ENCODE measurements around the gene CABP7. TPM values are rescaled to one million over a fixed set of nuclear protein-coding genes. Genes with fewer than 3 reads are reported as not detected.
A peak's percentile ranks its signal among the peaks of the same experiment; 100 is the strongest.

CABP7 gene
- total RNA-seq, 1 experiment from 2014 or later: not detected

DNA sequence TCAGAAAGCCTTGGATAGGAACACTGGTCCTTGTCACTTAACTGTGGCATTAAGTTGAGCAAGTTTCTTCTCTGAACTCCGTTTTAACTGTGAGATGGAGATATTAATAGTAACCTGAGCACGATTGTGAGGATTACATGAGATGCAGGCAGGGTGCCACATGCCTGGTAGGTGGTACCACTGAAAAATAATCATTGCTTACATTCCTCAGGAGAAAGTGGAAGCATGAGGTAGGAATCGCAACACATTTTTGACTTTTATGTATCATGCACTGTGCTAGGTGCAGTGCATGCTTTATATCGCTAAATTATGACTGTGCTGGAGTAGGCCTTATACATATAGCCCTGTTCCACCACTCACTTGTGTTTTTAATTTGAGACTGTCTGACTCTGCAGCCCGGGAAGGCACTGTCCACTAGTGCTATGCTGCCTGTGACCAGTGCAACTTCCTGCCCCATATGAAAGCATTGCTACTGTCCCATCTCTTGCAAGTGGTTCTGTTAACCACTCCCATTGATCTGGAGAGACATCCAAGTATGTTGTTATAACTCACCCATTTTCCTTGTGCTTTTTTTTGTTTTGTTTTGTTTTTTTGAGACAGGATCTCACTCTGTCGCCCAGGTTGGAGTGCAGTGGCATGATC, 48.4 kb downstream of the CABP7 start:
- H3K9me3 Mint-ChIP-seq (ENCODE audit: low read depth, unreplicated experiment): no peaks in the 10 kb centered on the region
- intact Hi-C loops (cut with micrococcal nuclease; ENCODE audit: unreplicated experiment): loop anchor here (5.0 kb wide), 1 partner anchor 66 kb away; no protein-coding TSS in a partner anchor
- no peaks in the 10 kb centered on the region for H3K27me3 Mint-ChIP-seq (ENCODE audit: unreplicated experiment)
- no peak for DNase-seq
- CTCF ChIA-PET: no interaction called here
- H3K4me1 Mint-ChIP-seq (ENCODE audit: low read depth, unreplicated experiment): peaks cover 46% of the 10 kb centered on the region
- BruUV-seq (replicated peaks): no TSS peak
- peaks cover 52% of the 10 kb centered on the region for H3K36me3 Mint-ChIP-seq (ENCODE audit: insufficient read depth, unreplicated experiment)
- H3K27ac Mint-ChIP-seq (ENCODE audit: unreplicated experiment): peak overlapping the region; percentile 94
- H3K4me3 Mint-ChIP-seq (ENCODE audit: low read depth, unreplicated experiment): peak overlapping the region; percentile 98
- TF ChIP-seq, protein P1, sequence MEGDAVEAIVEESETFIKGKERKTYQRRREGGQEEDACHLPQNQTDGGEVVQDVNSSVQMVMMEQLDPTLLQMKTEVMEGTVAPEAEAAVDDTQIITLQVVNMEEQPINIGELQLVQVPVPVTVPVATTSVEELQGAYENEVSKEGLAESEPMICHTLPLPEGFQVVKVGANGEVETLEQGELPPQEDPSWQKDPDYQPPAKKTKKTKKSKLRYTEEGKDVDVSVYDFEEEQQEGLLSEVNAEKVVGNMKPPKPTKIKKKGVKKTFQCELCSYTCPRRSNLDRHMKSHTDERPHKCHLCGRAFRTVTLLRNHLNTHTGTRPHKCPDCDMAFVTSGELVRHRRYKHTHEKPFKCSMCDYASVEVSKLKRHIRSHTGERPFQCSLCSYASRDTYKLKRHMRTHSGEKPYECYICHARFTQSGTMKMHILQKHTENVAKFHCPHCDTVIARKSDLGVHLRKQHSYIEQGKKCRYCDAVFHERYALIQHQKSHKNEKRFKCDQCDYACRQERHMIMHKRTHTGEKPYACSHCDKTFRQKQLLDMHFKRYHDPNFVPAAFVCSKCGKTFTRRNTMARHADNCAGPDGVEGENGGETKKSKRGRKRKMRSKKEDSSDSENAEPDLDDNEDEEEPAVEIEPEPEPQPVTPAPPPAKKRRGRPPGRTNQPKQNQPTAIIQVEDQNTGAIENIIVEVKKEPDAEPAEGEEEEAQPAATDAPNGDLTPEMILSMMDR (IDR thresholded peaks at IDR 0.05; ENCODE audit: unreplicated experiment): no peak

DNA sequence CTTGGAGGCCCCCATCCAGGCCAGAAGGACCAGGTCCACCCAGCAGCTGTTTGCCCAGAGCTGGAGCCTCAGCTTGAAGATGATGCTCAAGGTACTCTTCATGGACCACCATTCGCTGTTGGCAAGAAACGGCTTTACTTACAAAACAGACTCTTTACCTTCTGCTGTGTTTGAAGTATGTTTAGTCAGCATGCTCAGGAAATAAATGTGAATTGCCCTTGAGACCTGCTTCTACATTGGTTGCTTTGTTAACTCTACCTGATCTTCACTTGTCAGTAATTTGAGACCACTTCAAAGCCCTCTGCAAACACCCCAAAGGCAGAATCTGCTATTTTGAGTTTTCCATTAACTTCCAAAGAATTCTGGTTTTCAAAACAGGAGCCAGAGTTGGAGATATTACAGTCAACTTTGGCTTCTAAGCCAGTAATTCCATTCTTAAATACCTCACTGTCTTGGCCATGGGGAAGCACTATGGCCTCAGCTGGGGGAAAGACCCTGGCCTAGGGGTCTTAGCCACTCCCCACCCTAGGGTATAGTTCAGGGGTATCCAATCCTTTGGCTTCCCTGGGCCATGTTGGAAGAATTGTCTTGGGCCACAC, 50.0 kb downstream of the CABP7 start:
- no peak for DNase-seq
- TF ChIP-seq, protein P1 (IDR thresholded peaks at IDR 0.05; ENCODE audit: unreplicated experiment): no peak
- peaks cover 57% of the 10 kb centered on the region for H3K36me3 Mint-ChIP-seq (ENCODE audit: insufficient read depth, unreplicated experiment)
- intact Hi-C loops (cut with micrococcal nuclease; ENCODE audit: unreplicated experiment): loop anchor here (5.0 kb wide), 2 partner anchors 68 to 317 kb away; no protein-coding TSS in a partner anchor
- H3K4me1 Mint-ChIP-seq (ENCODE audit: low read depth, unreplicated experiment): peaks cover 50% of the 10 kb centered on the region
- no TSS peak for BruUV-seq (replicated peaks)
- CTCF ChIA-PET: interaction anchor here (0.6 kb wide), 1 partner anchor 1076 kb away, joined by 11 read pairs; no protein-coding TSS in a partner anchor
- no peak overlapping the region for H3K27ac Mint-ChIP-seq (ENCODE audit: unreplicated experiment)
- H3K27me3 Mint-ChIP-seq (ENCODE audit: unreplicated experiment): no peaks in the 10 kb centered on the region
- H3K9me3 Mint-ChIP-seq (ENCODE audit: low read depth, unreplicated experiment): no peaks in the 10 kb centered on the region
- no peak overlapping the region for H3K4me3 Mint-ChIP-seq (ENCODE audit: low read depth, unreplicated experiment)

DNA sequence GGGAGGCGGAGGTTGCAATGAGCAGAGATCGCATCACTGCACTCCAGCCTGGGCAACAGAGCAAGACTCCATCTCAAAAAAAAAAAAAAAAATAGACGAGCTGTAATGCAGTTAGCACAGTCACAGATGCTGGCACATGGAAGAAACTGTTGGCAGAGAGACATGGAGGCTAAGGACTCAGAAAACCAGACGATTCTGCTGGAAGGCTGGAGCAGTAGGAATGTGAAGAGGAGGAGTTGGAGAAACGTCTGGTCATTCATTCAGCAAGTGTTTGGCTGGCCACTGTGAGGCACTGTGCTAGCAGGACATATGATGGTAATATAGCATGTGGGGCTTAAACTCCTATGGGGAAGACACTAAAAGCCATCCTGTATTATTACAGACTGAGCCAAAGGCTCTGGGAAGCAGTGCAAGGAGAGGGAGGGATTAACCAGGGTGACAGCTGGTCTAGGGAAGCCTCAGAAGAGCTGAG, 52.4 kb downstream of the CABP7 start:
- Mint-ChIP-seq H3K27me3 (ENCODE audit: unreplicated experiment) (no peaks in the 10 kb centered on the region), H3K4me3 (ENCODE audit: low read depth, unreplicated experiment) (no peak overlapping the region), H3K27ac (ENCODE audit: unreplicated experiment) (peak overlapping the region; percentile 78), H3K4me1 (ENCODE audit: low read depth, unreplicated experiment) (peaks cover 33% of the 10 kb centered on the region), H3K36me3 (ENCODE audit: insufficient read depth, unreplicated experiment) (peaks cover 47% of the 10 kb centered on the region), H3K9me3 (ENCODE audit: low read depth, unreplicated experiment) (no peaks in the 10 kb centered on the region)
- TF ChIP-seq, protein P1 (IDR thresholded peaks at IDR 0.05; ENCODE audit: unreplicated experiment): no peak
- CTCF ChIA-PET: interaction anchor here (0.7 to 1.0 kb wide), 3 partner anchors 10 to 504 kb away, joined by 3 to 4 read pairs (median 3); partner anchors contain the start of genes EWSR1 and RHBDD3
- intact Hi-C loops (cut with micrococcal nuclease; ENCODE audit: unreplicated experiment): loop anchor here (5.0 kb wide), 1 partner anchor 315 kb away; no protein-coding TSS in a partner anchor
- no peak for DNase-seq
- no TSS peak for BruUV-seq (replicated peaks)

DNA sequence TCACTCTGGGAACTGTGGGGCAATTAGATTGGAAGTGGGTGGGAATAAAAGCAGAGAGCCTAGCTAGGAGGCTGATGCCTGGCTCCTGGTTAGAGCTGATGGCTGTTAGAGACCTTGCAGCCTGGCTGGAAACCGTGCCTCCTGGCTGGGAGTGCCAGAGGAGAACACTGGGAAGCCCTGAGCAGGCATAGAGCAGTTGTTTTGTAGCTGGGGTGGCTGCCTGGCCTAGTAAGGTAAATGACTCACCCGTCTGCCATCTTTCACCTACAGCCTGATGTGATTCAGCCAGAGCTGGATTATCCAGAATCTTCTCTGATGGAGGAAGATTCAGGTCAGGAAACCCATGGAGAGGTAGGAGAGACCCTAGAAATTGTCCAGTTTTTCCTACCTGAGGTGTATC, 53.4 kb downstream of the CABP7 start:
- DNase-seq: peak; percentile 57
- TF ChIP-seq, protein P1 (IDR thresholded peaks at IDR 0.05; ENCODE audit: unreplicated experiment): no peak
- H3K4me1 Mint-ChIP-seq (ENCODE audit: low read depth, unreplicated experiment): peaks cover 29% of the 10 kb centered on the region
- no peak overlapping the region for H3K4me3 Mint-ChIP-seq (ENCODE audit: low read depth, unreplicated experiment)
- H3K36me3 Mint-ChIP-seq (ENCODE audit: insufficient read depth, unreplicated experiment): peaks cover 37% of the 10 kb centered on the region
- intact Hi-C loops (cut with micrococcal nuclease; ENCODE audit: unreplicated experiment): loop anchor here (5.0 kb wide), 1 partner anchor 314 kb away; no protein-coding TSS in a partner anchor
- no peaks in the 10 kb centered on the region for H3K9me3 Mint-ChIP-seq (ENCODE audit: low read depth, unreplicated experiment)
- peak overlapping the region; percentile 55 for H3K27ac Mint-ChIP-seq (ENCODE audit: unreplicated experiment)
- CTCF ChIA-PET: interaction anchor here (0.6 to 1.2 kb wide), 10 partner anchors 9 to 365 kb away, joined by 3 to 10 read pairs (median 4); no protein-coding TSS in a partner anchor
- no TSS peak for BruUV-seq (replicated peaks)
- H3K27me3 Mint-ChIP-seq (ENCODE audit: unreplicated experiment): no peaks in the 10 kb centered on the region

All from Calu3 (cell line).